D721Med (cell line): ENCODE results near the gene GSC2.

Experiments
- DNase-seq: peaks from one replicate; pipeline ENCODE4 v3.0.0; 2011; ENCODE audit warnings: low spot score; ENCODE audit not compliant: insufficient read length
- FAIRE-seq: peaks from 2 replicates; lab custom pipeline; 2011; peaks lifted over from hg19 to GRCh38; lab: Jason Lieb, UNC
- CTCF ChIP-seq: IDR thresholded peaks from 2 replicates; pipeline ENCODE4 v1.5.1; 2012; ENCODE audit warnings: mild to moderate bottlenecking, control low read depth; ENCODE audit not compliant: insufficient read depth; ENCODE audit errors: missing control alignments

The GSC2 gene

DNA sequence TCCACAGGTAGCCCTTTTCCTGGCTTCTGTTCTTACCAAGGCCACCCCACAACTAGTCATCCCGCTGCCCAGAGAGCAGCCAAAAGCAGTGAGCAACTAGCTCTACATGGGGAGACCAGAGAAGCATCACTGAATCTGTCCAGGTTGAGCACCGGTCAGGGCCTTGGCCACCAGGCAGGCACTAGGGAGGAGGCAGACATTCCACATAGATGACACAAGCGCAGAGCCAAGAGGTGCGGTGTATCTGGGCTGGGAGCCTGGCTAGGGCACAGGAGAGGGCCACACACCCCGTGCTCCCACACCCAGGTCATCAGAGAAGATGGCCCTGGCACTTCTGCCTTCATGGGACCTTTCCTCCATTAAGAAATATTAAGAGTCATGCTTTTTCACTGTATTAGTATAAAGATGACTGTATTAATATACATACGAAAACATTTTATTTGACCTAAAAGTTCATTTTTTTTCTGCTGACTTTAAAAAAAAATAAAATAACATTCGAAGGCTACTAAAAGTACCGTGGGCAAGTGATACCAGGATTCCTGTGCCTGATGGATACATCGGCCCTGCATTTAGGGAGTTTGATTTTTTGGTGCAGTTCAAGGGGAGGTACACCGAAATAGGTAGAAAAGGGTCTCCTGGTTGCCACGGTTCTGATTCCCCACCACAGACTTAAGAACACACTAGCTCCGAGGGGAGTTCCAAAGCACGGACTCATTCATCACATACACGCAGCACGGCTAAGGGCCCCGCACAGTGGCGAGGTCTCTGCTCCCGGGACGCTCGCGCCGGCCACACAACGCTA is 29.1 kb downstream of the GSC2 start:
- FAIRE-seq (no peak), DNase-seq (no peak)
- TF ChIP-seq CTCF, result no peak

- FAIRE-seq (no peak), DNase-seq (no peak)
- no peak for TF ChIP-seq CTCF
Observed at GRCh38 chr22:19119949-19120348, 30.1 kb downstream of the GSC2 start.

DNA sequence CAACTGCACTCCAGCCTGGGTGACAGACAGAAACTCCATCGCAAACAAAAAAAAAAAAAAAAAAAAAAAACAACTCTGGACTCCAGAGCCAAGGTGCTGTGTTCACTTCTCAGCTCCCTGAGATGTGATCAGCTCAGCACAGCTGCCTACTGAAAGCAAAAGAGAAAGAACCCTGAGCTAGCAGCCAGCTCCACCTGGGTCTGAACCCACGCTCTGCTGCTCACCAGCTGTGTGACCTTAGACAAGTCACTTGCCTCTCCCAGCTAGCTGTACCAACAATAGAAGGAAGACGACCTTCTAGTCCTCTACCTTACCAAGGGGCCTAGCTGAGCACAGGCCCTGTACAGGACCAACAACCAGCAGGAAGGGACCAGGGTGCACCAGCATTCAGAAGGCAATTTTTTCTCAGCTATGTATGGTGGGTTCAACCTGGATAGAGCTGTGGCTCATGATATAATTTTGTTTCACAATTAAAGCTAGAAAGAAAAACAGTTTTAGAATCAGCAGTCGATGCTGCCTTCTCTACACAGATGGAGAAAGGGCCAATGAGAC is 31.7 kb downstream of the GSC2 start:
- FAIRE-seq (no peak), DNase-seq (no peak)
- no peak for TF ChIP-seq CTCF

DNA sequence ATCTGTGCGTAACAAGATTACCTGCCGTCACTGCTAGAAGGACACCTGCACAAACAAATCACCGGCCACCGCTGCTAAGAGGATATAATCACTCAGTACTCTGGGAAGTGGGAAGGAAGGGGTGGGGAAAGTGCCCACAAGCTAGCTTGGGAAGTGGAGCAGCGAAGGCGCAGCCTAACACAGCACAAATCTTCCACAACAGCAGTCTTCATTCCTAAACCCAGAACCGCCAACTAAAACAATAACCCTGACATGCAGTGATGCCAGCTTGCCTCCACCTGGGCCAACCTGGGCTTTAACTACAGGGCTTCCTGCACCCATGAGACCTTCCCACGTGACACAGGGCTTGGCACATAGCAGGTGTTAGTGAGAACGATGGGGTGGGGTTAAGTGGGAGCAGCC is 33.0 kb downstream of the GSC2 start:
- FAIRE-seq, result no peak

DNA sequence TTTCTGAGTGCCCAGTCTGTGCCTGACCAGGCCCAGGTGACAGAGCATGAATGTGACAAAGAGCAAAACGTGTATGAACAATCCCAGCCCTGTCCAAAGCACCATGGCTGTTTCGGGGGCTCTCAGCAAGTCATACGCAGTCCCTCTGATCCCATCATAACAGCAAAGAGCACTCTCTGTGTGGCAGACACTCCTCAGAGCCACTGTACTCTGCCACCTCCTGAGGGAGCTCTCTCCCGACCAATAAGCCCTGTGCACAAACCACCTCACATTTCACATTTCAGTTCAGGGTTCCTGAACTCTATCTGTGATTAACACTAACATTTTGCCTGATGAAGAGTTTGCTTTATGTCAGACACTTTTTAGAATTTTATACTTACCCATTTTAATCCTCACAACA is 34.5 kb downstream of the GSC2 start:
- no peak for TF ChIP-seq CTCF
- no peak for DNase-seq
- no peak for FAIRE-seq

More for the DNA sequence above, 33.0 kb downstream of the GSC2 start:
- no peak for DNase-seq
- TF ChIP-seq CTCF, result no peak

GRCh38 chr22:19114984-19115552 is 35.0 kb downstream of the GSC2 start:
- no peak for TF ChIP-seq CTCF
- no peak for FAIRE-seq
- DNase-seq, result no peak

DNA sequence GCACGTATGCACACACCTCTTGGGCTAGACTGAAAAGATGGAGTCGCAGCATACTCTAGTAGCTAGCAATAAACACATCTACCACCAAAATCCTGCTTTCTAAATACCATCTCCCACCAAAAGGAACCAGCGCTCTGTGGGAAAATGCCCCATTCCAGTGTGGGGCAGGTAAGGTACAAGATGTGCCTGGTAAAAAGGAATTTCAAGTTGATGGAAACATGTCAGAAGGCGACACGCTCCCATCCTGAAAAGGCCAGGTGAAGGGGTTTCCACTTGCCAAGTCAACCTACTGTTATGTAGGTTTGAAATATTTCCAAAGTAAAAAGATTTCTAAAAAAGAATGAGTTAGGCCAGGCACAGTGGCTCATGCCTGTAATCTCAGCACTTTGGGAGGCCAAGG is 36.7 kb downstream of the GSC2 start:
- FAIRE-seq (no peak), DNase-seq (no peak)
- no peak for TF ChIP-seq CTCF
